GM12892 (cell line): Measurements from ENCODE around the gene FASLG.

Experiments
- POLR2AphosphoS5 ChIP-seq: IDR thresholded peaks from 2 replicates; pipeline ENCODE4 v1.6.1; 2011; ENCODE audit warnings: low read depth, low read length, control low read depth
- TAF1 ChIP-seq: IDR thresholded peaks from 2 replicates; pipeline ENCODE4 v1.6.1; 2011; ENCODE audit warnings: low read depth, mild to moderate bottlenecking, control low read depth, low read length, borderline replicate concordance

DNA sequence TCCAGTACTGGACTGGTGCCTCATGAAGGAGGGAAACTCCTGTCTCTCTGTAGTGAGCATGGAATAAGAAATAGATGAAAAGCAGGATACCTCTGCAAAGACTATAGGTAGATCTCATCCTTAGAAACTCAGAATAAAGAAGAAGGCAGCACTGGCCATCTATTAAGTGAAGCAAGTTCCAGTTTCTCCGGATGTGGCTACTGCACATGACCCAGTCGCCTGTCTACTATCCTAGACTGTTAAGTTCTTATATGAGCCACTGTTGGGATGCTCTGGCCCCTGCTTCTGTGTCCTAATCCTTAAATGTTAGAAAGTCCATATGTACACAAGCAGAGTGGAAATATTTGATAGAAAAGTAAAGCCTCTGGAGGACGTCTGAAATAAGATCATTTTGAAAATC, 2.2 kb downstream of the FASLG start:
- TF ChIP-seq TAF1: no peak
- no peak for TF ChIP-seq POLR2AphosphoS5
